ENCODE results near the gene EXOC6. TPM values are rescaled to one million over a fixed set of nuclear protein-coding genes. Genes with fewer than 3 reads are reported as not detected.
"Not testable (repeated sequence)": the region's sequence is repeated elsewhere in the genome, so short reads cannot be mapped to it uniquely, and the experiment has no call there.

EXOC6 gene
- total RNA-seq, 1 experiment from 2014 or later, result 37.7 TPM

GRCh38 chr10:92929896-92930295 lies 81.6 kb downstream of the EXOC6 start:
- DNase-seq (ENCODE audit: extremely low read depth, low read depth), result no peak

GRCh38 chr10:92931597-92931996 lies 83.3 kb downstream of the EXOC6 start:
- no peak for DNase-seq (ENCODE audit: extremely low read depth, low read depth)

DNA sequence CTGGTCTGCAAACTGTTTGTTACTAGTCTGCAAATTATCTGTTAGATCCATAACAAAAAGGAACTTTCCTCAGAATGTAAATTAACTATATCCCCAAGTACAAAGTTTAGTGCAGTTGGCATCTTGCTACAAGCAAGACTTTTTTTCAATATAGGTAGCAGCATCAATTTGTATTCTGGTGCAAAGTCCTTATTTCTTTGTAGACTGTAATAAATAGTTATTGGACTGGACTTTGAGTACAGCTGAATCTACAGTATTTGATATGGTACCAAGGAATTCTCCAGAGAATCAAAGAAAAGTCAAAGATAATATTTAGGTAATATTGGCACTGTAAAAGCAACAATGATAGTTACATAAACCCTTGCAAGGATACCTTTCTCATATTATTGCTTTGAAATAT lies 89.6 kb downstream of the EXOC6 start:
- no peak for DNase-seq (ENCODE audit: extremely low read depth, low read depth)

DNA sequence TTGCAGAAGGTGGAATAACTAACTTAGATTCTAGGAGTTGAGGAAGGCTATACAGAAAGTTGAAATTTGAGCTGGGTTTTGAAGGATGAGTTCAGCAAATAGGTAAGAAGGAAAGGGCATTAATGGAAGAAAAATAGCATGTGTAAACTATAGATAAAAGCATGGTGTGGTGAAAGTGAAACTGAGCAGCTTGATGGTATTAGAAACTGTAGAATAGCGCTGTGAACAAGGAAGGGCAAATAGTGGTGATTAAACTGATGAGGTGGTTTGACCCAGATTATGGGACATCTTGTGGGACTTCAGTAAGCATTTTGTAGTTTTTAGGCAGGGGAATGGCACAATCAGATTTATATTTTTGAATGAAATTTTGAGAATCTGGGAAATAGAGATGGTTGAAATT lies 90.5 kb downstream of the EXOC6 start:
- DNase-seq (ENCODE audit: extremely low read depth, low read depth), result no peak

- DNase-seq (ENCODE audit: extremely low read depth, low read depth), result no peak
Observed at GRCh38 chr10:92942226-92942625, 93.9 kb downstream of the EXOC6 start.

- no peak for DNase-seq (ENCODE audit: extremely low read depth, low read depth)
Observed at GRCh38 chr10:92946491-92946890, 98.2 kb downstream of the EXOC6 start.

DNA sequence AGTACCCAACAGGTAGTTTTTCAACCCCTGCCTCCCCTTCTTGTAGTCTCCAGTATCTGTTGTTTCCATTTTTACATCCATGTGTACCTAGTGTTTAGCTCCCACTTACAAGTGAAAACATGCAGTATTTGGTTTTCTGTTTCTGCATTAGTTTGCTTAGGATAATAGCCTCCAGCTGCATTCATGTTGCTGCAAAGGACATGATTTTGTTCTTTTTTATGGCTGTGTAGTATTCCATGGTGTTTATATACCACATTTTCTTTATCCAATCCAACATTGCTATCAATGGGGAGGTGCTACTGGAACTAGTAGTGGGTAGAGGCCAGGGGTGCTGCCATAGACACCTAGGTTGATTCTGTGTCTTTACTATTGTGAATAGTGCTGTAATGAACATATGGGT lies 104.3 kb downstream of the EXOC6 start:
- DNase-seq (ENCODE audit: extremely low read depth, low read depth), result not testable (repeated sequence)

DNA sequence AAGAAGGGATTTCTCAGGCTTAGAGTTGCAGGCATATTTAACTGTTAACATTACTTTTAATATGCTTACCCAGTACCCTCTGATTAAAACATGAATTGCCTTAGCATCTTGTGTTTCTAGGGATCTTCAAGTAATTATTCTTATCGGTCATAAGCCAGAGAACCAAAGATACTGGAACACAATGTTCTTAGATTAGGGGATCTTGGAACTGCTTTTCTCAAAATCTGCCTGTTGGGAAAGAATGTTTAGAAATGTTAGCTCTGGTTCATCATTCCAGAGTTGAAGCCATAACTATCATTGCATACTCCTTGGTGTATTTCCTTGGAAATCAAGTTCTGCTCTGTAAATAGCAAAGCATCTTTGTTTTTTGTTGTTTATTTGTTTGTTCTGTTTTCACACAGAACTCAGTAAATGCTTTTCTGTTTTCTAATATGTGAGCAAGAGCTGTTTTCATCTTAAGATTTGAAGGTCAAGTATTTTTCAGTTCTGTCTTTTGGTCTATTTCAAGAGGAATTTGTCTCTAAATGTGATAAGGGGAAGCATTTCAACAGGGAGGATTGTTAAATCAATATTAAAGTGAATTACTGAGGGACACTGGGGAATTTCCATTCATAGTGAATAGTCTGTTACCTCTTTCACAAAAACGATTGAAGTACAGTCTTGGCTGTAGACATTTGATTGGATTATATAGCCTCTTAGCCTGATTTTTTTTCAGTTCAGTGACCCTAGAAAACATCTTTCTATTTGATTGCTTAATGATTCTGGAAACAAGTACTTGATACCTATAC lies 109.1 kb downstream of the EXOC6 start:
- no peak for DNase-seq (ENCODE audit: extremely low read depth, low read depth)

DNA sequence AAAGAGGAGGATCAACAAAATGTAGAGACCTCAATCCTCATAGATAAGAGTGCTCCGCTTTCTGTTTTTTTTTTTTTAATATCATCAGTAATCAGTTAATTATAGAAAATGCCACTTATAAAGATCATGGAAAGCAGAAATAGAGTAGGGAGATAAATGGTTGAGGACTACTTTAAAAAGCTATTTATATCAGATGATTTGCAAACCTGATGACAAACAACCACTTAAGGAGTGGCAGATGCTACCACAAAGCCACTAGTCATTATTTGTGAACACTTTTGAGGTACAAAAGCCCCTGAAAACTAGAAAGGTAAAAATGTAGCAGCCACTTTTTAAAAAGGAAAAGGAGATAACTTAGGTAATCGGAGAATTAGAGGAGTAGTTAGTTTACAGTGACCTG lies 113.3 kb downstream of the EXOC6 start:
- DNase-seq (ENCODE audit: extremely low read depth, low read depth), result no peak

- peak; percentile 43 for DNase-seq (ENCODE audit: extremely low read depth, low read depth)
Observed at GRCh38 chr10:92965314-92965713, 117.0 kb downstream of the EXOC6 start.

DNA sequence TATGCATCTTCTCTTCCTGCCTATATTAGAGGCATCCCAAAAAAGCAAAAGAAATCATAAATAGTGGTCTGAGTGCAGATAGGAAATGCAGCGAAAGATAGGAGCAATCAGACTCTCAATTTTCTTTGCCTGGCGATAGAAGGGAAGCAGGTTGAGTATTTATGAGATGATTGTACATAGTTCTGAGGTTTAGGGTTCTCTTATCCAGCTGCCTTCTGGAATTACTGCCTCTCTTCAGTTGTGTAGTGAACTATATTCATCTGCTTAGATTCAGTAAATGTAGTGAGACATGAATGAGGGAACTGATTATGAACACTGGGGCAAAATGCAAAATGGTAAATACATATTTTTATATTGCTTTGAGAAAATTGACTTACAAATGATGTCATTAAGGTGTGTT lies 119.3 kb downstream of the EXOC6 start:
- DNase-seq (ENCODE audit: extremely low read depth, low read depth), result no peak

- DNase-seq (ENCODE audit: extremely low read depth, low read depth), result no peak
Observed at GRCh38 chr10:92969151-92969550, 120.8 kb downstream of the EXOC6 start.

GRCh38 chr10:92970301-92971070 lies 122.2 kb downstream of the EXOC6 start:
- DNase-seq (ENCODE audit: extremely low read depth, low read depth), result no peak

- DNase-seq (ENCODE audit: extremely low read depth, low read depth), result peak; percentile 35
Observed at GRCh38 chr10:92972066-92972870, 123.9 kb downstream of the EXOC6 start.

GRCh38 chr10:92972886-92973285 lies 124.6 kb downstream of the EXOC6 start:
- no peak for DNase-seq (ENCODE audit: extremely low read depth, low read depth)

DNA sequence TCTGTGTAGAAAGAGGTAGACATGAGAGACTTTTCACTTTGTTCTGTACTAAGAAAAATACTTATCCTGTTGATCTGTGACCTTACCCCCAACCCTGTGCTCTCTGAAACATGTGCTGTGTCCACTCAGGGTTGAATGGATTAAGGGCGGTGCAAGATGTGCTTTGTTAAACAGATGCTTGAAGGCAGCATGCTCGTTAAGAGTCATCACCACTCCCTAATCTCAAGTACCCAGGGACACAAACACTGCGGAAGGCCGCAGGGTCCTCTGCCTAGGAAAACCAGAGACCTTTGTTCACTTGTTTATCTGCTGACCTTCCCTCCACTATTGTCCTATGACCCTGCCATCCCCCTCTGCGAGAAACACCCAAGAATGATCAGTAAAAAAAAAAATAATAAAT lies 128.0 kb downstream of the EXOC6 start:
- not testable (repeated sequence) for DNase-seq (ENCODE audit: extremely low read depth, low read depth)

- DNase-seq (ENCODE audit: extremely low read depth, low read depth), result no peak
Observed at GRCh38 chr10:92989250-92989649, 140.9 kb downstream of the EXOC6 start.

GRCh38 chr10:92990615-92991014 lies 142.3 kb downstream of the EXOC6 start:
- no peak for DNase-seq (ENCODE audit: extremely low read depth, low read depth)

DNA sequence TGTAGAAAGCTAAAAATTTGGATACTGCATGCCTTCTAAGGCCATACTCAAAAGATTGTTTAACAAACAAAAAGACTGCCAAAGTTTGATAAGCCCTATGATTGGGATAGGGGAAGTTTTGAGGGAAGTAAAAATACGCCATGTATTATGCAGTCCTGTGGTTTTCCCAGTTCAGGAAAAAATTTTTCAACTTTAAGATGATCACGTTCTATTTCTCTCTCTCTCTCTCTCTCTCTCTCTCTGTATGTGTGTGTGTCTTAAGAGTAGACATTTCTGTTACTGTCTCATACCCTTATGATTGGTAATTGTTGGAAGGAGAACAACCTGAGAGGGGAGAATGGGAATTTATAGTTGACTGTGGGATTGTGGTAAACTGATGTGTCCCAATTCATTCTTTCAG lies 143.2 kb downstream of the EXOC6 start:
- no peak for DNase-seq (ENCODE audit: extremely low read depth, low read depth)

DNA sequence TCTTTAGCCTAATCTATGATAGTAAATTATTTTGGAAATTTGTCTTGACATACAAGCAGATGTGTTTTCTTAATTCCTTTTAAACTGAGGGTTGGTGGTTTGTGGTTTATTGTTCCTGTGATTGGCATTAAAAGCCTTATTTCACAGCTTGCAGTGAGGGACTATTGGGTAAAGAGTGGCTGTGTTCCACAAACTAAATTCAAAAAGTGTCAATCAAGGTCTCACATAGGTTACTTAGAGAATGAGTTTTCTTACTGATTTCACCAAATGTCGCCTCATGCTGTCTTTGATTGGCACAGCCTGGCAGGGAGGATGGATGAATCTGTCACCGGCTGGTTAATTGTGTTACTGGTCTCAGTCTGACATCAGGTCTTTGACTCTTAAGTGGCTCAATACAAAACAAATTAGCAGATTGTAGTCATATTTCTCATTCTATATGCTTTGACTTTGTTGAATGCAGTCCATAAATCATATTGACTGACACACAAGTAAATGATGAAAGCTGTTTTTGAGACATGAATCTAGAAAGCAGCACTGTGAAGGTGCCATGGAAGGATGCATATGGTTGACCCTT lies 145.5 kb downstream of the EXOC6 start:
- no peak for DNase-seq (ENCODE audit: extremely low read depth, low read depth)

GRCh38 chr10:92995509-92995908 lies 147.2 kb downstream of the EXOC6 start:
- no peak for DNase-seq (ENCODE audit: extremely low read depth, low read depth)

Data from NCI-H460 (cell line).